Natural killer cell (primary cell): ENCODE measurements around the gene ROBO3. TPM values are rescaled to one million over a fixed set of nuclear protein-coding genes. Genes with fewer than 3 reads are reported as not detected.

ENCODE experiments used
- ATAC-seq, 3 donors: fragments of 150-1000 bp in 2 of 3; fragments of 200-7000 bp in 1 of 3; cut with Tn5 transposase; 1 replicate in 1 of 3; 2 replicates in 2 of 3; pipeline ENCODE4 v1.10.0; 2021; ENCODE audit warnings: mild to moderate bottlenecking in 2 of 3, moderate library complexity in 2 of 3
- DNase-seq, 2 donors: peaks; one replicate each; pipeline versions ENCODE4 v3.0.0 to v3.0.0-alpha.2; 2013 to 2021; ENCODE audit warnings: mixed read lengths in 1 of 2
- H3K27ac ChIP-seq: one replicate; pipeline ENCODE4 v1.5.1; 2013; ENCODE audit warnings: mild to moderate bottlenecking, low read length
- H3K27me3 ChIP-seq: one replicate; pipeline ENCODE4 v1.6.1; 2013; ENCODE audit warnings: low read length; ENCODE audit not compliant: control insufficient read depth, insufficient read depth
- H3K36me3 ChIP-seq: one replicate; pipeline ENCODE4 v1.6.1; 2013; ENCODE audit warnings: low read length; ENCODE audit not compliant: control insufficient read depth, insufficient read depth
- H3K4me1 ChIP-seq: one replicate; pipeline ENCODE4 v1.6.1; 2013; ENCODE audit warnings: low read length; ENCODE audit not compliant: control insufficient read depth, insufficient read depth
- H3K4me3 ChIP-seq: one replicate; pipeline ENCODE4 v1.5.1; 2013; ENCODE audit warnings: low read length
- H3K9me3 ChIP-seq: one replicate; pipeline ENCODE4 v1.6.1; 2013; ENCODE audit warnings: low read length; ENCODE audit not compliant: control insufficient read depth, insufficient read depth
- H3K27ac Mint-ChIP-seq, 2 donors: one replicate each; pipeline ENCODE4 v1.8.0; 2022; ENCODE audit warnings: mild to moderate bottlenecking in 2 of 2, mixed read lengths in 2 of 2, moderate library complexity in 1 of 2
- H3K27me3 Mint-ChIP-seq, 2 donors: one replicate each; pipeline ENCODE4 v1.8.0; 2022; ENCODE audit warnings: low read depth in 2 of 2, mixed read lengths in 2 of 2
- H3K36me3 Mint-ChIP-seq: one replicate; pipeline ENCODE4 v1.8.0; 2022; ENCODE audit warnings: mixed read lengths
- H3K4me1 Mint-ChIP-seq, 2 donors: one replicate each; pipeline ENCODE4 v1.8.0; 2022; ENCODE audit warnings: mixed read lengths in 2 of 2
- H3K4me3 Mint-ChIP-seq: one replicate; pipeline ENCODE4 v1.8.0; 2022; ENCODE audit warnings: mild to moderate bottlenecking, moderate library complexity, mixed read lengths
- H3K9me3 Mint-ChIP-seq, 2 donors: one replicate each; pipeline ENCODE4 v1.8.0; 2022; ENCODE audit warnings: mixed read lengths in 2 of 2
- WGBS: methylation state at CpG from one replicate; pipeline ENCODE4 v1.1.7; 2013; ENCODE audit warnings: missing lambda C conversion rate; ENCODE audit not compliant: insufficient coverage; 5-methylcytosine and 5-hydroxymethylcytosine counted together
- intact Hi-C: fragments of 100-400 bp; cut with micrococcal nuclease; formaldehyde crosslinking; loops from one replicate; pipeline ENCODE4 v1.14.2; 2022
- total RNA-seq, 4 donors: library from RNA; stranded (reverse); fragments of 120-200 nt in 1 of 4; gene quantifications; one replicate each; pipeline versions ENCODE4 v1.2.3 to v1.2.4, GENCODE V29; 2013 to 2022
- TF ChIP-seq, protein P1 (sequence below): fragments of 200-600 bp; IDR thresholded peaks from one replicate; pipeline ENCODE4 v1.8.0; 2022; ENCODE audit warnings: antibody characterized with exemption

Gene ROBO3
- total RNA-seq, 3 donors from 2014 or later (not counting 1 experiment from before 2014, with no cell fraction given) = 16.9 to 23.8 (median 22.7) TPM

DNA sequence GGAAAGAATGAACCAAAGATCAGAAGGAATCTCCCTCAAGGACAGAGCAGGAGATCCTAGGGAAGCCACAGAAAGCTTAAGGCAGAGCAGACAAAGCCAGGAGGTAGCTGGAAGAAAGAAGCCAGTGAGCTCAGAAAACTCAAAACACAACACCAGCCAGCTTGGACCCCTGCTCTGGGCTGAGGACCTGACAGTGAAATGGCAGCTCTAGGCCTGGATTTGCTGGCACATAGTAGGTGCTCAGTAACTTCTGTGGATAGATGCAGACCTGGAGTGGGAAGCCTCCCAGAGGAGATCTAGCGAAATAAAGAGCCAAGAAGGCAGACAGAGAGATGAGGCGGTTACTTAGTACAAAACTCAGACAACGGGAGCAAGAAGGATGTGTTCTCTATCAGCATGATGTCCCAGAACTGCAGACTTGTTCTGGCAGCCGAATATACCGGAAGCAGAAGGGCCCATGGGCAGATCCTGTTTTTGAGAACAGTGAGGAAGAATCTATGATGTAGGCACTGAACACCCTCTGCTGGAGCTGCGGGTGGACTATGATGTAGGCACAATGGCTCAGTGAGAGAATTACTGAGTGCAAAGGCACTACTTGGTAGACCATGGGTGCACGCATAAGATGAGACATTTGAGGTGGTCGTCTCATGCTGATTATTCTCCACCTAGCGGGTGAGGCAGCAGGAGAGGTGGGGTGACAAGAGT lies 27.7 kb downstream of the ROBO3 start:
- H3K9me3 ChIP-seq = no peaks in the 10 kb centered on the region
- Mint-ChIP-seq H3K9me3 (no peaks in the 10 kb centered on the region), H3K36me3 (no peaks in the 10 kb centered on the region), H3K27ac (no peak overlapping the region), H3K4me1 (peaks cover 0 to 6% of the 10 kb centered on the region in 2 donors), H3K4me3 (no peak overlapping the region), H3K27me3 (peaks cover 0 to 2% of the 10 kb centered on the region in 2 donors)
- H3K4me3 ChIP-seq = no peak overlapping the region
- no peak overlapping the region for H3K27ac ChIP-seq
- H3K27me3 ChIP-seq = no peaks in the 10 kb centered on the region
- TF ChIP-seq, protein P1, sequence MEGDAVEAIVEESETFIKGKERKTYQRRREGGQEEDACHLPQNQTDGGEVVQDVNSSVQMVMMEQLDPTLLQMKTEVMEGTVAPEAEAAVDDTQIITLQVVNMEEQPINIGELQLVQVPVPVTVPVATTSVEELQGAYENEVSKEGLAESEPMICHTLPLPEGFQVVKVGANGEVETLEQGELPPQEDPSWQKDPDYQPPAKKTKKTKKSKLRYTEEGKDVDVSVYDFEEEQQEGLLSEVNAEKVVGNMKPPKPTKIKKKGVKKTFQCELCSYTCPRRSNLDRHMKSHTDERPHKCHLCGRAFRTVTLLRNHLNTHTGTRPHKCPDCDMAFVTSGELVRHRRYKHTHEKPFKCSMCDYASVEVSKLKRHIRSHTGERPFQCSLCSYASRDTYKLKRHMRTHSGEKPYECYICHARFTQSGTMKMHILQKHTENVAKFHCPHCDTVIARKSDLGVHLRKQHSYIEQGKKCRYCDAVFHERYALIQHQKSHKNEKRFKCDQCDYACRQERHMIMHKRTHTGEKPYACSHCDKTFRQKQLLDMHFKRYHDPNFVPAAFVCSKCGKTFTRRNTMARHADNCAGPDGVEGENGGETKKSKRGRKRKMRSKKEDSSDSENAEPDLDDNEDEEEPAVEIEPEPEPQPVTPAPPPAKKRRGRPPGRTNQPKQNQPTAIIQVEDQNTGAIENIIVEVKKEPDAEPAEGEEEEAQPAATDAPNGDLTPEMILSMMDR = no peak
- DNase-seq (no peak), ATAC-seq (no peak)
- intact Hi-C loops = no loop called here
- H3K36me3 ChIP-seq = no peaks in the 10 kb centered on the region
- WGBS = 66% methylated on average over 9 of the region's 9 CpGs
- peaks cover 5% of the 10 kb centered on the region for H3K4me1 ChIP-seq

DNA sequence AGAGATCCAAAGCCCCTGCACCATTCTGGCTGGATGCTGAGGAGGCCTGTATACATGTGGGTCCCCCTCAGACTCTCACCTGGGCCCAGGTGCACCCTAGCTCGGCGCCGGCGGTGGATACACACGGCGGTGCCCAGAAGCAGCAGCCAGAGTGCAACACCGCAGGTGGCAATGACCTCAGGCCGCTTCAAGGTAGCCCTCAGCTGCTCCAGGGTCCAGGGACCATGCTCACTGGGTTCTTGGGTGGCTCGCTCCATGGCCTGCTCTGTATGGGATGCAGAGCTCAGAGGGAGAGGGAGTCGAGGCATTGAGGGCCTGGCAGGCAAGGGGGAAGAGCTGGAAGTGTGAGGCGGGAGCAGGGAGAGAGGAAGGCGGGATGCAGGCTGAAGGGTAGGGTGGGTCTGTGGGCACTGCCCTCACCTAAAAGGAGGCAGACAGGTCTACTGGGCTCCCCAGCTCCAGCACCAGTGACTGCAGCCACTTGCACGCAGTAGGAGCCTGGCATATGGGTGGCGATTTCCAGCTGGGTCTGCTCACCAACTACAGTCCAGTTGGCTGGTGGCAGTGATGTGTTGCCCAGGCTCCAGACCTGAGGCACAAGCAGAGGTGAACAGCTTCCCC lies 28.7 kb downstream of the ROBO3 start:
- H3K4me3 Mint-ChIP-seq = no peak overlapping the region
- no peak overlapping the region for H3K27ac ChIP-seq
- peaks cover 0 to 9% of the 10 kb centered on the region in 2 donors for H3K4me1 Mint-ChIP-seq
- H3K36me3 Mint-ChIP-seq = no peaks in the 10 kb centered on the region
- no peaks in the 10 kb centered on the region for H3K9me3 Mint-ChIP-seq
- H3K4me3 ChIP-seq = no peak overlapping the region
- TF ChIP-seq, protein P1 = no peak
- no peaks in the 10 kb centered on the region for H3K9me3 ChIP-seq
- 90% methylated on average over 14 of the region's 14 CpGs for WGBS
- H3K4me1 ChIP-seq = peaks cover 5% of the 10 kb centered on the region
- ATAC-seq (no peak), DNase-seq (no peak)
- intact Hi-C loops = no loop called here
- H3K27me3 ChIP-seq = no peaks in the 10 kb centered on the region
- no peak overlapping the region for H3K27ac Mint-ChIP-seq
- no peaks in the 10 kb centered on the region for H3K36me3 ChIP-seq
- no peaks in the 10 kb centered on the region for H3K27me3 Mint-ChIP-seq

DNA sequence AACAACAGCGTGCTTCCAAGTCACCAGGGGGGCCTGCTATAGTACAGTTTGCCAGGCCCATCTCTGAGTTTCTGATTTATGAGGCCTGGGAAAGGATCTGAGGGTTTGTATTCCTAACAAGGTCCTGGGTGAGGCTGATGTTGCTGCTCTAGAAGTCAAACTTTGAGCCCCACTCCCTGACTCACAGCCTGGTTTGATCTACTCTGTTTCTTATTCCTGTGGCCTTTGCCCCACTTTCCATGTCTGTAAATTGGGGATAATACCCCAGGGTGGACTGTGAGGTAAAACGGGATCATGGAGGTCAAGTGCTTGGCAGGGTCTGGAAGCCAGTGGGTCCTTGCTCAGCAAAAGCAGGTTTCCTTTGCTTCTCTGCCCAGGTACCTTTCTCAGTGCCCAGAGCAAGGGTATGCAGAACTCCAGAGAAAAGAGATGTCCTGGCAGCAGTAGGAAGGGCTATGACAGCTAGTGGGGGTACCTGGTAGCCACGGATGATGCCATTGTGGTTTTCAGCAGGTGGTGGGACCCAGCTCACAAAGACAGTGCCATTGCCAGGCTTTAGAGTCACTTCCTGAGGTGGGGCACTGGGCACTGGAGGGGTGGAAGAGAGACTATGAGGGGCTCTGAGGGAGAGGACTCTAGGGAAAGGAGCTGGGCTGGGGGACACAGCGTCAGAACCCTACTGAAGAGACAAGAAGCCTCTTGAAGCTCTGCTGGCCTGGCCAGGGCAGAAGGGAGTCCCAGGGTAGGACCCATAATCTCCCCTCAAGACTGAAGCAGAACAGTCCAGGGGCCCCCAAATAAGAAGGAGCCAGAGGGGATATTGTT lies 29.6 kb downstream of the ROBO3 start:
- H3K4me3 Mint-ChIP-seq = no peak overlapping the region
- H3K9me3 Mint-ChIP-seq = no peaks in the 10 kb centered on the region
- Histone ChIP-seq H3K36me3 (no peaks in the 10 kb centered on the region), H3K27me3 (no peaks in the 10 kb centered on the region), H3K4me3 (no peak overlapping the region), H3K9me3 (no peaks in the 10 kb centered on the region), H3K27ac (no peak overlapping the region), H3K4me1 (peaks cover 5% of the 10 kb centered on the region)
- no peaks in the 10 kb centered on the region for H3K36me3 Mint-ChIP-seq
- TF ChIP-seq, protein P1 = no peak
- H3K4me1 Mint-ChIP-seq = peaks cover 0 to 9% of the 10 kb centered on the region in 2 donors
- no peak for ATAC-seq
- H3K27ac Mint-ChIP-seq = no peak overlapping the region
- no peak for DNase-seq
- peaks cover 6 to 9% of the 10 kb centered on the region in 2 donors for H3K27me3 Mint-ChIP-seq
- 64% methylated on average over 4 of the region's 4 CpGs for WGBS
- intact Hi-C loops = no loop called here
